ENCODE data around the gene ADGRG1. TPM values are rescaled to one million over a fixed set of nuclear protein-coding genes. Genes with fewer than 3 reads are reported as not detected.

Gene ADGRG1
- polyA plus RNA-seq, 1 of the 3 experiments (the other 2 are of a cell fraction) = 7.4 TPM

- H3F3A ChIP-seq (replicated peaks; ENCODE audit: insufficient read depth) = no peaks in the 10 kb centered on the region
- no peak overlapping the region for H2AFZ ChIP-seq (ENCODE audit: low read depth)
- no peaks in the 10 kb centered on the region for H3K9me3 ChIP-seq
- WGBS (ENCODE audit: low lambda C conversion rate) = 57% methylated on average over 4 of the region's 4 CpGs
- CTCF ChIA-PET = interaction anchor here (1.1 kb wide), 1 partner anchor 56 kb away, joined by 4 read pairs; no protein-coding TSS in a partner anchor
- no peaks in the 10 kb centered on the region for H3K9me2 ChIP-seq
- no peaks in the 10 kb centered on the region for H4K20me1 ChIP-seq (ENCODE audit: insufficient read depth)
- H3K27ac ChIP-seq (ENCODE audit: low read depth in 2 of 2, low read length in 1 of 2) = no peak overlapping the region
- TF ChIP-seq CHD2 (IDR thresholded peaks at IDR 0.05; ENCODE audit: low read length, partially characterized antibody) (no peak), GATA2 (CRISPR knock-in tag; IDR thresholded peaks at IDR 0.05) (no peak), SIN3A (IDR thresholded peaks at IDR 0.05; ENCODE audit: borderline replicate concordance, low read depth, low read length) (no peak), FOXJ3 (CRISPR knock-in tag; IDR thresholded peaks at IDR 0.05) (no peak), TEAD4 (IDR thresholded peaks at IDR 0.05; ENCODE audit: borderline replicate concordance, insufficient read depth) (no peak), REST (IDR thresholded peaks at IDR 0.05; ENCODE audit: low read depth, low read length) (no peak), RAD21 (IDR thresholded peaks at IDR 0.05; ENCODE audit: low read length) (no peak), NRF1 (IDR thresholded peaks at IDR 0.05; ENCODE audit: low read depth, low read length) (no peak), PBX3 (IDR thresholded peaks at IDR 0.05) (no peak), GABPA (IDR thresholded peaks at IDR 0.05; ENCODE audit: low read depth) (no peak)
- TF ChIP-seq, protein P1, sequence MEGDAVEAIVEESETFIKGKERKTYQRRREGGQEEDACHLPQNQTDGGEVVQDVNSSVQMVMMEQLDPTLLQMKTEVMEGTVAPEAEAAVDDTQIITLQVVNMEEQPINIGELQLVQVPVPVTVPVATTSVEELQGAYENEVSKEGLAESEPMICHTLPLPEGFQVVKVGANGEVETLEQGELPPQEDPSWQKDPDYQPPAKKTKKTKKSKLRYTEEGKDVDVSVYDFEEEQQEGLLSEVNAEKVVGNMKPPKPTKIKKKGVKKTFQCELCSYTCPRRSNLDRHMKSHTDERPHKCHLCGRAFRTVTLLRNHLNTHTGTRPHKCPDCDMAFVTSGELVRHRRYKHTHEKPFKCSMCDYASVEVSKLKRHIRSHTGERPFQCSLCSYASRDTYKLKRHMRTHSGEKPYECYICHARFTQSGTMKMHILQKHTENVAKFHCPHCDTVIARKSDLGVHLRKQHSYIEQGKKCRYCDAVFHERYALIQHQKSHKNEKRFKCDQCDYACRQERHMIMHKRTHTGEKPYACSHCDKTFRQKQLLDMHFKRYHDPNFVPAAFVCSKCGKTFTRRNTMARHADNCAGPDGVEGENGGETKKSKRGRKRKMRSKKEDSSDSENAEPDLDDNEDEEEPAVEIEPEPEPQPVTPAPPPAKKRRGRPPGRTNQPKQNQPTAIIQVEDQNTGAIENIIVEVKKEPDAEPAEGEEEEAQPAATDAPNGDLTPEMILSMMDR (IDR thresholded peaks at IDR 0.05) = no peak
- no peak for DNase-seq
- H3K4me3 ChIP-seq (ENCODE audit: low read depth in 2 of 2, low read length in 1 of 2) = no peak overlapping the region
- no peaks in the 10 kb centered on the region for H3K79me2 ChIP-seq (ENCODE audit: insufficient read depth)
- no peak overlapping the region for H3K4me2 ChIP-seq
- POLR2A ChIA-PET = no interaction called here
- H3K36me3 ChIP-seq (replicated peaks in 1 of 2; ENCODE audit: control insufficient read depth in 1 of 2, insufficient read depth in 2 of 2, low read length in 1 of 2) = no peaks in the 10 kb centered on the region
- no peak overlapping the region for H3K9ac ChIP-seq
- H3K27me3 ChIP-seq (ENCODE audit: insufficient read depth) = 0 out of 2 replicates have a peak, but pooled peaks cover 5% of the 10 kb centered on the region
- no peaks in the 10 kb centered on the region for H3K4me1 ChIP-seq (ENCODE audit: control insufficient read depth in 1 of 2, insufficient read depth in 2 of 2, low read depth in 1 of 2, low read length in 1 of 2)
Observed at GRCh38 chr16:57704905-57705852, 76.7 kb downstream of the ADGRG1 start.
